DMS53 (cell line): Measurements from ENCODE around the gene ATP11A.

Experiments used
- DNase-seq: peaks from one replicate; lab custom pipeline; 2025; lab: John Stamatoyannopoulos, UW

The ATP11A gene

GRCh38 chr13:112689303-112690245, at the start of gene ATP11A:
TSS of gene ATP11A (plus strand) at chr13:112690038. CDS start at chr13:112690417, 379 bp downstream.
- peak; percentile 89 for DNase-seq

- DNase-seq, result no peak
Observed at GRCh38 chr13:112641456-112642089, 48.3 kb upstream of the ATP11A start.

DNA sequence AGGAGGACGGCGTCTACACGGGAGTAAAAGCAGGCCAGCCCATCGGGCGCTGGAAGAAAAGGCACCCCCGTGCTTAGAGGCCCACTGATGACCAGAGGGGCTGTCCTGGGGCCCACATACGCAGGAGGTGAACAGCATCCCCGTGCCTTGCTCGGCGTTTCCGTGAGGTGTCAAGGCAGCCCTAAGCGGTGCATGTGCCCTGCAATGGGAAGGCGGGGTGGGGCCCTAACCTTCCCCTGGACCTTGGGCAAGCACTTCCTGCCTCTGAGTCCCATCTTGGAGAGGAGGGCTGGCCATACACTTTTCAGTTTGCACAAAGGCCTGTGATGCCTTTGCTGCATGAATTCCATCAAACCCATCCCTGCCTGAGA, 47.8 kb upstream of the ATP11A start:
- no peak for DNase-seq

- DNase-seq, result peak; percentile 11
Observed at GRCh38 chr13:112643759-112644459, 45.9 kb upstream of the ATP11A start.

DNA sequence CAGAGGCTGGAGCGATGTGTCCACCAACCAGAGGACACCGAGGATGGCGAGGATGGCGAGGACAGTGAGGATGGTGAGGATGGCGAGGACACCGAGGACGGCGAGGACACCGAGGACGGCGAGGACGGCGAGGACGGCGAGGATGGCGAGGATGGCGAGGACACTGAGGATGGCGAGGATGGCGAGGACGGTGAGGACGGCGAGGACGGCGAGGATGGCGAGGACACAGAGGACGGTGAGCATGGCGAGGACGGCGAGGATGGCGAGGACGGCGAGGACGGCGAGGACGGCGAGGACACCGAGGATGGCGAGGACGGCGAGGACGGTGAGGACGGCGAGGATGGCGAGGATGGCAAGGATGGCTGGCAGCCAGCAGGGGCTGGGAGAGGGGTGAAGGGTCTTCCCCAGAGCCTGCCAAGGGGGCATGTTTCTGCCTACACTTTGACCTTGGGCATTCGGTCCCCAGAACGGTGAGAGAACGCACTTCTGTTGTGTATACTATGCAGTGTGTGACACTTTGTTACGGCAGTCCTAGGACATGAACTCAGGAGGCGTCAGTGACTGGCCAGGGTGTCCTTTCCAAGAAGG, 44.4 kb upstream of the ATP11A start:
- DNase-seq, result no peak

GRCh38 chr13:112647256-112647655, 42.6 kb upstream of the ATP11A start:
- no peak for DNase-seq

DNA sequence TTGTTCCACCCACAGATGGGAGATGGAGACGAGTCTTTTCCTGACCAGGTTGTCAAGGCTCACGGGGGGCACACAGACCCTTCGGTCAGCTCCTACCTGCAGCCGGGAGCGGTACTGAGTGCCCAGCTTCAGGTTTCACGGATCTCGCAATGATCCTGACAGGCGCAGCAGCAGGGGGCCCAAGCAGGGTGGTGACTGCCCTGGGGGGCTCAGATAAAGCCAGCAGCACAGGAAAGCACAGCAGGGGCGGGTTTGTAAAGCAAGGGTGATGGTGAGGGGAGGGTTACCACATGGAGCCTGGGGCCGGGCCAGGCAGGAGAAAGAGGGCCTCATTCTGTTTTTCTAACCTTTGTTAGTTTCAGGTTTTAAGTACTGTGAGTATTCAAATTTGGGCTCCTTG, 41.7 kb upstream of the ATP11A start:
- DNase-seq, result no peak

- no peak for DNase-seq
Observed at GRCh38 chr13:112648966-112649690, 40.7 kb upstream of the ATP11A start.

DNA sequence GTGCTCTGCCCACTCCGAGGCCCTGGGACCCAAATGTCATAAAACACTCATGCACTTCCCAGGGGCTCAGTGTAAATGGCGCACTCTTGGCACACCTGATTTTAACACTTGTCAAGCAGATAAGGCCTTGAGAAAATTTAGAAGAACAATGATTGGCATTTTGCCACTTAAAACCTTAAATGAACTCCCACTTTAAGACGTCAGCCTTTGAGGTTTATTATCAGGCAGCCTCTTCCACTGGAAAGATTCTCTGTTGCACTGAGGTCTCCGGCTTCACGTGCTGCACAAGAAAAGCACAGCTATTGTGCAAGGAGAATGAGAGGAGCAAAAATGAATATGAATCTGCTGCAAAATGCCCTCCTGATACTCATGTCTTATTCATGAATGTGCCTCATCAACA, 38.5 kb upstream of the ATP11A start:
- DNase-seq, result no peak

DNA sequence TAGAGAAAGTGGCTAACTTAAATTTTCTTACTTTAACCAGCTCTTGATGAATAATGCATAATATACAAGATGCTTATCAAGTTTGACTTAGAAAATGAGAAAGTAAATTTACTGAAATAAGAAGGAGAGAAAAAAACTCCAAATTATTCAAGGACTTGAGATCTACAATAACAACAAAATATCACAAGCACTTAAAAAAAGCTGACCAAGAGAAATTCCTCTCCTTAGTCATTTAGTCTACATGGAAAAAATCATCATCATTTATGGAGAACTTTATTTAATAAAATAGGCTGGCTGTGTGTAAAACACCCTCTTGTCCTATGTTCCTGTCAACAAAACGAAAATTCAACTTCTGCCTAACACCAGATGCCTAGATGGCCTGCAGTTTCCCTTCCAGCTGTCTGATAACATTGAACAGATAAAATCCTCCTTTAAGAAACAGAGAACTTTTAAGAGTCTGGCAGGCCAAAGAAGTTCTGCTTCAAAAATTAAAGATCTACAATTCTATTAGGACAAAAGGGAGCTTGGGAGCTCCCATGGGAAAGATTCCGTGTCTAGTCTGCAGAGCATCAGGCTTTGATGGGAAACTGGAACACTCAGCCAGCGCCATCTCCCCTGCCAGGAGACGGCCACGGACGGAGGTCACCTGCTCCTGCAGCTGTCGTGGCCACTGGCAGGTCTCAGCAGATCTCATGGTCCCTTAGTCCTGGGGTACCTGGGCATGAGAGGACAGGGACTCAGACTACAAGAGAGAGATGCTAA, 37.9 kb upstream of the ATP11A start:
- no peak for DNase-seq

GRCh38 chr13:112652512-112653070, 37.2 kb upstream of the ATP11A start:
- no peak for DNase-seq

DNA sequence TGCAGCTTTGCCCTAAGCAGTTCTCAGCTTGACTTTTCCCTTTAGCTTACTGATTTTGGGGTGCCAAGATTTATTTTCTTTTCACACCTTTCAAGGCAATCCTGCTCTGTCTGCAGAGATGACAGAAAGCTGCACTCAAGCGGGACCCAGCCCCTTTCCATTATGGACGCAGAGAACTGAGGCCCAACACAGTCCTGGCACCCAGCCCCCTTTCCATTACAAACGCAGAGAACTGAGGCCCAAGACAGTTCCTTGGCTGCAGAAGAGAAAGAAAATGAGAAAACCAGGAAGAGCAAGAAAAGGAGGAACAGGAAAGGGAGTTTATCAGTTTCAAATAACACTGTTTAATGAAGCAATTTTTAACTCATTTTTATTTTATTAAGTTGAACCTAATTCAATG, 36.8 kb upstream of the ATP11A start:
- no peak for DNase-seq

- no peak for DNase-seq
Observed at GRCh38 chr13:112655913-112656312, 33.9 kb upstream of the ATP11A start.

DNA sequence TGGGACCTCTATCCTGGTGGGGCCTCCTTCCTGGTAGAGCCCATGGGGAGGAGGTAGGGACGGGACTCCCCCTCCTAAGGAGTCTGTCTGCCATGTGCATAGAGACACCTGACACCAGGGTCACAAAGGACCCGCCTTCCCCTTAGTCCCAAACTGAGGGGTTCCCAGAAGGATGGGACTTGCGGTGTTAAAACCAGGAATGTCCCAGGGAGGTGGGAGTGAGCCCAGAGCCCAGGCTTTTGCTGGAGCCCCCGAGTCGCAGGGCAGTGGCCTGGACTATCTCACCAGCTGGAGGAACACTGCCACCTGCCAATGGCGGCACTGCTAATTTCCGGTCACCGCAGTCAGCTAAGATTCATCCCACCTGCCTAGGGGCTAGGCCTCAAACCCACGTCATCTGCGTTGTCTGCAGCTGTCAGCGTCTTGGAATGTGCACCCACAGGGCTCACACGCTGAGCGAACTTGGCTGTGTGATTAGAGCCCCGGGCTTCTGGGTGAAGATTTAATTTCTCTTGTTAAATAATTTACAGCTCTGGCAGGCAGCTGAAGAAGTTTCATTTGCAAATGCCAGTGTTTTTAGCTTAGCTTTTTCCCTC, 31.9 kb upstream of the ATP11A start:
- no peak for DNase-seq

- no peak for DNase-seq
Observed at GRCh38 chr13:112658808-112659207, 31.0 kb upstream of the ATP11A start.

- no peak for DNase-seq
Observed at GRCh38 chr13:112661291-112661690, 28.5 kb upstream of the ATP11A start.

DNA sequence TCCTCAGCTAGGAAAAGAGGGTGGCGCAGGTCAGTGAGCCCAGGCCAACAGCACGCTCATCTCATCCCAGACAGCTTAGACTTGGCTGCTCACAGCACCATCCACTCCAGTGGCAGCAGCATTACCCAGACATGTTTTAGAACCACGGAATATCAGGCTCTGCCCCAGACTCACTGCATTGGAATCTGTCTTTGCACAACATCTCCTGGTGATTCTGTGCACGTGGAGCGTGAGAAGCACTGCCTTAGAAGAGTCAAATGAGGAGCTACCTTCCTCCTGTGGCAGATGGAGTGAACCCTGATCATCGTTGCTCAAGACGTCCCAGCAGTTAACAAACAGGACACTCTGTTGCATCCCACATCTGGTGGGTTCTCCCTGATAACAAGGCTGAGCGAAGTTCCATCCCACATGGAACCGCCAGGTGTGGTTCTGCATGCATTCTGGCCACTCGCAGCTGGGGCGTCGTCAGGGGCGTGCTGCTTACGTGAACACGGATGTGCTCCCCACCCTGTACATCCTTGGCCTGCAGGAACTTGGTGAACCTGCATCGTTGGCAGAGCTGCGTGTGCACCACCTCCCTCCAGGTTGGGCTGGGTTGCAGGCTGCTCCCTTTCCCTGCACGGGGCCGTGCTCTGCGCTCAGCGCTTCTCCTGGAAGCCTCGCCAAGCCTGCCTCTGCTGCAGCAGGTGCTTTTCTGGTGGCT, 25.2 kb upstream of the ATP11A start:
- no peak for DNase-seq

GRCh38 chr13:112668924-112669323, 20.9 kb upstream of the ATP11A start:
- DNase-seq, result no peak

DNA sequence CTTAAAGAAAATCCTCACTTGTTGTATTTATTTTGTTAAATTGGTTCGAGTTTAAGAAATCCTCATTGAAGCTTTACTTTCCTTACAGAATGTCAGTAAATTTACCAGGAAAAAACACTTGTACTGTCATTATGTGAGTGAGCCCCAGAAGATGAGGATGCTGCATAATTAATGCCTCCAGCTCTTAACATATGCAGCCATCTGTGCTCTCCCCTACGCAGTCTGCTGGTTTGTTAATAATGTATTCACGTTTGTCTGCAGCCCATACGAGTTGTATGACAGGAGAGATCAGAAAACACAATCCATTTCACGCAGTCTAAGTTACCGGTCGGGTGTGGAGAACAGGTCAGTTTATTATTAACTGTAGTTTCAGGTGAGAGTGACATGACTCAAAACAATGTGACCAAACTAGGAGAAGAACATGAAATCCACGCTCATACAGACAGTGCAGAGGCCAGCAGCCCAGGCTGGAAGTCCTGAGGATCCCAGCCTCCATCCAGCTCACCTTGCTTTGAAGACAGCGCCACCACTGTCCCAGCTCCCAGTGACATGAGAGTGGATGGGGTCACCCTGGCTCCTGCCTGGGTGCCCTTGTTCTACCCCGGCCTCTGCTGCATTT, 19.8 kb upstream of the ATP11A start:
- no peak for DNase-seq
